HEK293 (cell line): ENCODE results near the gene ITGA5.

Experiments
- CTCF ChIA-PET: fragments of 350-600 bp; formaldehyde crosslinking; extraction: SDS; loops from one replicate; lab custom pipeline; 2021; ENCODE audit warnings: antibody characterized with exemption; lab: Yijun Ruan, JAX
- POLR2A ChIA-PET: fragments of 300-600 bp; formaldehyde crosslinking; extraction: SDS; loops from one replicate; lab custom pipeline; 2020; ENCODE audit warnings: antibody characterized with exemption, inconsistent platforms; lab: Yijun Ruan, JAX
- H3K27ac ChIP-seq: fragments of 200-500 bp; sonication (Bioruptor generic); 2 replicates; pipeline ENCODE4 v1.5.1; 2014; ENCODE audit warnings: low read depth, low read length, control low read depth, inconsistent platforms; ENCODE audit errors: extremely low read depth
- H3K36me3 ChIP-seq, 2 experiments: fragments of 200-500 bp in 1 of 2; sonication (Bioruptor generic) in 1 of 2; 1 replicate in 1 of 2; 2 replicates in 1 of 2; pipeline ENCODE4 v1.5.1; 2014 to 2017; ENCODE audit warnings: inconsistent platforms in 2 of 2, low read length in 2 of 2; ENCODE audit not compliant: control insufficient read depth in 2 of 2, insufficient read depth in 1 of 2
- H3K4me1 ChIP-seq: fragments of 200-500 bp; sonication (Bioruptor generic); 2 replicates; pipeline ENCODE4 v1.5.1; 2014; ENCODE audit warnings: mild to moderate bottlenecking, low read length, inconsistent platforms; ENCODE audit not compliant: control insufficient read depth, insufficient read depth
- H3K4me3 ChIP-seq: 2 replicates; pipeline ENCODE4 v1.5.1; 2011; ENCODE audit warnings: low read depth, mild to moderate bottlenecking, control low read depth, low read length, moderate library complexity
- H3K9me3 ChIP-seq: fragments of 200-500 bp; sonication (Bioruptor generic); 2 replicates; pipeline ENCODE4 v1.5.1; 2014; ENCODE audit warnings: low read depth, low read length, inconsistent platforms; ENCODE audit not compliant: control insufficient read depth, insufficient read depth
- FEZF1 ChIP-seq: fragments of 450-650 bp; formaldehyde crosslinking; IDR thresholded peaks from 2 replicates; pipeline ENCODE4 v1.5.1; 2016; ENCODE audit warnings: missing biosample characterization, missing genetic modification characterization
- HIC1 ChIP-seq: fragments of 450-650 bp; formaldehyde crosslinking; IDR thresholded peaks from 2 replicates; pipeline ENCODE4 v1.5.1; 2016; ENCODE audit warnings: missing biosample characterization, missing genetic modification characterization
- KLF9 ChIP-seq: fragments of 450-650 bp; formaldehyde crosslinking; IDR thresholded peaks from 2 replicates; pipeline ENCODE4 v1.5.1; 2016; ENCODE audit warnings: missing biosample characterization, missing genetic modification characterization, low read depth
- PATZ1 ChIP-seq: fragments of 450-650 bp; formaldehyde crosslinking; IDR thresholded peaks from 2 replicates; pipeline ENCODE4 v1.5.1; 2016; ENCODE audit warnings: missing biosample characterization, missing genetic modification characterization
- PRDM10 ChIP-seq: fragments of 450-650 bp; formaldehyde crosslinking; IDR thresholded peaks from 2 replicates; pipeline ENCODE4 v1.5.1; 2016; ENCODE audit warnings: missing biosample characterization, missing genetic modification characterization
- PRDM4 ChIP-seq: fragments of 450-650 bp; formaldehyde crosslinking; IDR thresholded peaks from 2 replicates; pipeline ENCODE4 v1.5.1; 2017; ENCODE audit warnings: missing biosample characterization, missing genetic modification characterization
- SCRT2 ChIP-seq: fragments of 450-650 bp; formaldehyde crosslinking; IDR thresholded peaks from 2 replicates; pipeline ENCODE4 v1.5.1; 2016; ENCODE audit warnings: missing biosample characterization, missing genetic modification characterization
- SP2 ChIP-seq: fragments of 450-650 bp; formaldehyde crosslinking; IDR thresholded peaks from 2 replicates; pipeline ENCODE4 v1.5.1; 2016; ENCODE audit warnings: missing biosample characterization, missing genetic modification characterization
- ZBTB1 ChIP-seq: fragments of 450-650 bp; formaldehyde crosslinking; IDR thresholded peaks from 2 replicates; pipeline ENCODE4 v1.5.1; 2016; ENCODE audit warnings: missing biosample characterization, missing genetic modification characterization
- ZEB2 ChIP-seq: fragments of 450-650 bp; formaldehyde crosslinking; IDR thresholded peaks from 2 replicates; pipeline ENCODE4 v1.5.1; 2016; ENCODE audit warnings: missing biosample characterization, missing genetic modification characterization
- ZIC2 ChIP-seq: fragments of 450-650 bp; formaldehyde crosslinking; IDR thresholded peaks from 2 replicates; pipeline ENCODE4 v1.5.1; 2016; ENCODE audit warnings: missing biosample characterization, missing genetic modification characterization
- ZNF146 ChIP-seq: fragments of 450-650 bp; formaldehyde crosslinking; IDR thresholded peaks from 2 replicates; pipeline ENCODE4 v1.5.1; 2016; ENCODE audit warnings: missing biosample characterization, missing genetic modification characterization
- ZNF148 ChIP-seq: fragments of 450-650 bp; formaldehyde crosslinking; IDR thresholded peaks from 2 replicates; pipeline ENCODE4 v1.5.0; 2017; ENCODE audit warnings: missing biosample characterization, missing genetic modification characterization, borderline replicate concordance
- ZNF311 ChIP-seq: fragments of 450-650 bp; formaldehyde crosslinking; IDR thresholded peaks from 2 replicates; pipeline ENCODE4 v1.5.1; 2017; ENCODE audit warnings: missing biosample characterization, missing genetic modification characterization, borderline replicate concordance
- ZNF658 ChIP-seq: fragments of 450-650 bp; formaldehyde crosslinking; IDR thresholded peaks from 2 replicates; pipeline ENCODE4; 2016; ENCODE audit warnings: missing biosample characterization, missing genetic modification characterization

The ITGA5 gene

GRCh38 chr12:54385251-54385914 is 33.7 kb downstream of the ITGA5 start:
- Histone ChIP-seq H3K9me3 (no peaks in the 10 kb centered on the region), H3K4me1 (peaks cover 27% of the 10 kb centered on the region), H3K27ac (no peak overlapping the region), H3K4me3 (no peak overlapping the region), H3K36me3 (peaks cover 0 to 36% of the 10 kb centered on the region in 2 experiments; a peak in 1 of 3 replicates)
- ChIA-PET POLR2A (no interaction called here), CTCF (interaction anchor here (0.8 to 5.3 kb wide), 4 partner anchors 13 to 92 kb away, joined by 3 to 38 read pairs (median 6); no protein-coding TSS in a partner anchor)
- TF ChIP-seq SCRT2 (tag by site-specific recombination), result no peak
- no peak for TF ChIP-seq ZNF146
- TF ChIP-seq SP2, result peak; percentile 18; the same call in 1 of the 2 replicates
- no peak for TF ChIP-seq ZEB2
- 0 out of 2 replicates have a peak, but pooled peaks have one; percentile 14 for TF ChIP-seq PATZ1 (tag by site-specific recombination)
- peak; percentile 9; the same call in 1 of the 2 replicates for TF ChIP-seq PRDM10
- no peak for TF ChIP-seq ZNF148 (tag by site-specific recombination)

GRCh38 chr12:54384591-54385041 is 34.5 kb downstream of the ITGA5 start, which contains the start of gene ZNF385A:
TSS of gene ZNF385A (minus strand) at chr12:54384733. CDS start at chr12:54384514, 219 bp downstream.
- H3K27ac ChIP-seq, result no peak within 1 kb of the TSS
- TF ChIP-seq ZNF311 (tag by site-specific recombination), result no peak
- 0 out of 2 replicates have a peak, but pooled peaks have one; percentile 7 for TF ChIP-seq ZNF146
- TF ChIP-seq ZIC2 (tag by site-specific recombination), result peak; percentile 95
- TF ChIP-seq ZEB2, result no peak
- TF ChIP-seq PRDM4 (tag by site-specific recombination), result no peak
- TF ChIP-seq FEZF1 (tag by site-specific recombination), result no peak
- TF ChIP-seq PRDM10, result peak; percentile 89
- no peak for TF ChIP-seq ZNF658 (tag by site-specific recombination)
- peak; percentile 30; the same call in 1 of the 2 replicates for TF ChIP-seq SP2
- no peak for TF ChIP-seq KLF9
- no peak for TF ChIP-seq HIC1 (tag by site-specific recombination)
- TF ChIP-seq ZBTB1 (tag by site-specific recombination), result no peak

More at GRCh38 chr12:54384591-54385041, 34.5 kb downstream of the ITGA5 start, which contains the start of gene ZNF385A:
- ChIA-PET POLR2A (no interaction called here), CTCF (interaction anchor here (0.8 to 5.3 kb wide), 6 partner anchors 12 to 92 kb away, joined by 3 to 38 read pairs (median 4); no protein-coding TSS in a partner anchor)
- peaks cover 27% of the 10 kb centered on the region for H3K4me1 ChIP-seq
- H3K36me3 ChIP-seq, result peaks cover 0 to 43% of the 10 kb centered on the region in 2 experiments; a peak in 1 of 3 replicates
- H3K9me3 ChIP-seq, result no peaks in the 10 kb centered on the region
- H3K4me3 ChIP-seq, result no peak within 1 kb of the TSS
